K562 (cell line): ENCODE results near the gene SERTAD3. TPM values are rescaled to one million over a fixed set of nuclear protein-coding genes. Genes with fewer than 3 reads are reported as not detected.
A peak's percentile ranks its signal among the peaks of the same experiment; 100 is the strongest.

Experiments
- ATAC-seq: fragments of 200-7000 bp; cut with Tn5 transposase; 3 replicates; pipeline ENCODE4 v1.9.1; 2020; ENCODE audit warnings: moderate library complexity
- BruUV-seq: library from RNA; stranded (reverse); fragments of 400-500 nt; replicated peaks from 2 replicates; lab custom pipeline; 2021; lab: Mats Ljungman, UMichigan
- CTCF ChIA-PET: fragments of 300-600 bp; formaldehyde crosslinking; extraction: SDS; loops from one replicate; lab custom pipeline; 2021; ENCODE audit warnings: low intra/inter-chr PET ratio; lab: Yijun Ruan, JAX
- POLR2A ChIA-PET: fragments of 300-600, 350-650 bp; sonication (Branson Sonifier 250); formaldehyde crosslinking; extraction: SDS; loops from one replicate; lab custom pipeline; 2021; ENCODE audit warnings: antibody characterized with exemption, inconsistent platforms; lab: Yijun Ruan, JAX
- DNase-seq, 4 experiments: peaks; one replicate each; pipeline versions ENCODE4 v3.0.0 to v3.0.0-alpha.2; 2011 to 2018; ENCODE audit warnings: low spot score in 3 of 4, mixed read lengths in 3 of 4; ENCODE audit errors: extremely low read depth in 1 of 4
- FAIRE-seq: peaks from 2 replicates; lab custom pipeline; 2011; peaks lifted over from hg19 to GRCh38; lab: Jason Lieb, UNC
- H2AFZ ChIP-seq: 2 replicates; pipeline ENCODE4 v1.6.0; 2011; ENCODE audit warnings: low read depth, low read length, control low read depth, inconsistent platforms
- H3K27ac ChIP-seq: fragments of 200-600 bp; 3 replicates; pipeline ENCODE4 v1.8.0; 2011; ENCODE audit warnings: low read depth, mild to moderate bottlenecking, control low read depth, inconsistent platforms, low read length, moderate library complexity, mixed read lengths; ENCODE audit errors: extremely low read depth
- H3K27me3 ChIP-seq, 2 experiments: fragments of 300-600 bp in 1 of 2; 2 replicates in 1 of 2; 3 replicates in 1 of 2; pipeline versions ENCODE4 v1.6.0 to v1.8.0; 2011; ENCODE audit warnings: inconsistent platforms in 2 of 2, low read length in 2 of 2, mild to moderate bottlenecking in 1 of 2, mixed read lengths in 1 of 2, moderate library complexity in 1 of 2; ENCODE audit not compliant: control insufficient read depth in 2 of 2, insufficient read depth in 2 of 2
- H3K36me3 ChIP-seq: fragments of 300-600 bp; 3 replicates; pipeline ENCODE4 v1.8.0; 2011; ENCODE audit warnings: mild to moderate bottlenecking, low read length, inconsistent platforms; ENCODE audit not compliant: control insufficient read depth, insufficient read depth
- H3K4me1 ChIP-seq, 2 experiments: fragments of 200-600 bp in 1 of 2; replicated peaks in 1 of 2; 2 replicates in 1 of 2; 3 replicates in 1 of 2; pipeline versions ENCODE4 v1.5.1 to v1.8.0; 2011; ENCODE audit warnings: inconsistent platforms in 2 of 2, low read length in 2 of 2, mild to moderate bottlenecking in 1 of 2, mixed read lengths in 1 of 2, moderate library complexity in 1 of 2; ENCODE audit not compliant: control insufficient read depth in 2 of 2, insufficient read depth in 2 of 2
- H3K4me2 ChIP-seq: 2 replicates; pipeline ENCODE4 v1.6.1; 2011; ENCODE audit warnings: low read length, control low read depth, inconsistent platforms, mixed read lengths; ENCODE audit not compliant: insufficient read depth
- H3K4me3 ChIP-seq: fragments of 200-600 bp; sonication (generic), shearing (Covaris generic); 2 replicates; pipeline ENCODE4 v1.5.1; 2016; ENCODE audit warnings: control low read depth, inconsistent platforms
- H3K79me2 ChIP-seq: fragments of 200-600 bp; 3 replicates; pipeline ENCODE4 v1.8.0; 2011; ENCODE audit warnings: low read length, inconsistent platforms; ENCODE audit not compliant: control insufficient read depth, insufficient read depth
- H3K9ac ChIP-seq, 2 experiments: 2 replicates each; pipeline versions ENCODE4 v1.6.0 to v1.6.1; 2011; ENCODE audit warnings: low read depth in 2 of 2, low read length in 2 of 2, control low read depth in 1 of 2, inconsistent platforms in 1 of 2, mild to moderate bottlenecking in 1 of 2, mixed read lengths in 1 of 2; ENCODE audit not compliant: insufficient read depth in 1 of 2
- H3K9me1 ChIP-seq: one replicate; pipeline ENCODE4 v1.6.0; 2011; ENCODE audit warnings: inconsistent platforms, mild to moderate bottlenecking, low read length, moderate library complexity; ENCODE audit not compliant: control insufficient read depth, insufficient read depth
- H3K9me3 ChIP-seq: replicated peaks from 2 replicates; pipeline ENCODE4 v1.5.1; 2011; ENCODE audit warnings: low read depth, low read length, inconsistent platforms; ENCODE audit not compliant: control insufficient read depth, insufficient read depth
- H4K20me1 ChIP-seq: replicated peaks from 2 replicates; pipeline ENCODE4 v1.6.1; 2011; ENCODE audit warnings: low read length, inconsistent platforms, mixed read lengths; ENCODE audit not compliant: control insufficient read depth, insufficient read depth
- ADNP ChIP-seq: fragments of 200-800 bp; sonication (Bioruptor generic); IDR thresholded peaks from 2 replicates; pipeline ENCODE4 v1.6.1; 2016; ENCODE audit warnings: missing genetic modification characterization, missing compliant biosample characterization
- BCOR ChIP-seq: fragments of 450-650 bp; IDR thresholded peaks from 2 replicates; pipeline ENCODE4 v1.6.1; 2016
- FOXK2 ChIP-seq, 2 experiments: fragments of 450-650 bp; IDR thresholded peaks in 1 of 2; conservative IDR thresholded peaks in 1 of 2; 2 replicates each; pipeline ENCODE4 v1.6.1; 2016; ENCODE audit warnings: low read depth in 2 of 2, mild to moderate bottlenecking in 1 of 2
- HLTF ChIP-seq: fragments of 450-650 bp; IDR thresholded peaks from 2 replicates; pipeline ENCODE4 v1.6.1; 2016
- HMGN3 ChIP-seq: IDR thresholded peaks from 2 replicates; pipeline ENCODE4 v1.6.1; 2011; ENCODE audit warnings: borderline replicate concordance, low read depth, mild to moderate bottlenecking, mixed read lengths, low read length; ENCODE audit not compliant: insufficient read length; ENCODE audit errors: extremely low read depth
- ILK ChIP-seq: fragments of 450-650 bp; IDR thresholded peaks from 2 replicates; pipeline ENCODE4 v1.6.1; 2016; ENCODE audit warnings: missing genetic modification characterization, low read depth, mild to moderate bottlenecking, missing compliant biosample characterization, moderate library complexity, borderline replicate concordance
- MIER1 ChIP-seq: fragments of 450-650 bp; IDR thresholded peaks from 2 replicates; pipeline ENCODE4 v1.6.1; 2016; ENCODE audit warnings: antibody characterized with exemption, mild to moderate bottlenecking, low read depth
- MLLT1 ChIP-seq, 2 experiments: fragments of 450-650 bp; IDR thresholded peaks; 2 replicates each; pipeline ENCODE4 v1.6.1; 2016
- POU5F1 ChIP-seq: fragments of 150-350 bp; IDR thresholded peaks from 2 replicates; pipeline ENCODE4 v1.6.1; 2014; ENCODE audit warnings: borderline replicate concordance, low read length, low read depth, mild to moderate bottlenecking; ENCODE audit not compliant: partially characterized antibody
- TRIM24 ChIP-seq, 2 experiments: fragments of 450-650 bp; IDR thresholded peaks; 2 replicates each; pipeline ENCODE4 v1.6.1; 2016
- ZNF384 ChIP-seq: IDR thresholded peaks from 2 replicates; pipeline ENCODE4 v1.6.1; 2012; ENCODE audit warnings: low read depth, low read length, improper control_type of control experiment
- ZNF57 ChIP-seq: fragments of 450-650 bp; formaldehyde crosslinking; IDR thresholded peaks from 2 replicates; pipeline ENCODE4 v1.4.0; 2020; ENCODE audit warnings: mild to moderate bottlenecking, moderate library complexity
- ZNF589 ChIP-seq: fragments of 200-800 bp; sonication (Bioruptor generic); IDR thresholded peaks from 2 replicates; pipeline ENCODE4 v1.6.1; 2016; ENCODE audit warnings: low read depth, missing genetic modification characterization, missing compliant biosample characterization
- WGBS: fragments of 100-300 bp; shearing (Covaris generic); methylation state at CpG from one replicate; pipeline ENCODE4 v1.1.6; 2016; ENCODE audit warnings: low coverage, mixed read lengths; ENCODE audit not compliant: insufficient coverage; ENCODE audit errors: missing lambda C conversion rate; 5-methylcytosine and 5-hydroxymethylcytosine counted together
- in situ Hi-C: fragments of 300-500 bp; cut with MboI; formaldehyde crosslinking; loops from 4 replicates; pipeline ENCODE4 v1.15.0; 2018; ENCODE audit warnings: inconsistent platforms, mixed read lengths
- intact Hi-C: fragments of 100-400 bp; cut with micrococcal nuclease; formaldehyde crosslinking; loops from 2 replicates; pipeline ENCODE4 v1.14.2; 2022
- polyA plus RNA-seq, 8 experiments: library from polyadenylated mRNA; depleted of rRNA in 4 of 8; stranded (reverse) in 5 of 8; unstranded in 3 of 8; fragments of >200 nt; fragmentation: Nextera tagmentation in 2 of 8; fragmentation: Illumina TruSeq in 1 of 8; extraction: Ambion mirVana in 2 of 8; extraction: Trizol in 1 of 8; gene quantifications; 2 replicates each; pipeline versions ENCODE4 v1.2.1 to v1.2.3, GENCODE V29; 2011 to 2014; ENCODE audit warnings: inconsistent platforms in 1 of 8, missing spikeins in 1 of 8
- total RNA-seq, 7 experiments: library from RNA; depleted of rRNA in 6 of 7; stranded (reverse); fragments of >200 nt in 6 of 7; fragmentation: Illumina TruSeq in 2 of 7; extraction: Trizol in 2 of 7; gene quantifications; 2 replicates each; pipeline versions ENCODE4 v1.2.1 to v1.2.3, GENCODE V29; 2011 to 2021; ENCODE audit warnings: low replicate concordance in 1 of 7

Gene SERTAD3
- total and polyA plus RNA-seq, 9 of the 15 experiments (the other 6 are each of a cell fraction or from before 2014, with no cell fraction given): 5.4 to 28.9 (median 17.5) TPM

DNA sequence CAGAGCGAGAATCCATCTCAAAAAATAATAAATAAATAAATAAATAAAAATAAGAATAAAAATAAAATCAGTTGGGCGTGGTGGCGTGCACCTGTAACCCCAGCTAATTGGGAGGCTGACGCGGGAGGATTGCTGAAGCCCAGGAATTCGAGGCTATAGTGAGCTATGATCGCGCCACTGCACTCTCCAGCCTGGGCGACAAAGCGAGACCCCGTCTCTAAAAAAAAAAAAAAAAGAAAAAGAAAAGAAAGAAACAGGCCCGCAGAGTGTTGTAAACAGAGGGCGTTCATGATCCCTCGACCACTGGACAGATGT, 23.7 kb downstream of the SERTAD3 start:
- ATAC-seq: no peak
- in situ Hi-C loops (no loop called here), intact Hi-C loops (no loop called here)
- Histone ChIP-seq H3K9me1 (no peaks in the 10 kb centered on the region), H3K4me2 (peak overlapping the region; percentile 84), H3K9me3 (no peaks in the 10 kb centered on the region), H2AFZ (peak overlapping the region; percentile 84), H4K20me1 (no peaks in the 10 kb centered on the region), H3K4me3 (peak overlapping the region; percentile 71), H3K27ac (peak overlapping the region; percentile 85), H3K79me2 (peaks cover 37% of the 10 kb centered on the region), H3K9ac (peak overlapping the region; percentile 77 to 95; a peak in 3 of 4 replicates), H3K4me1 (peaks cover 30 to 52% of the 10 kb centered on the region in 2 experiments), H3K36me3 (peaks cover 13% of the 10 kb centered on the region; the same call in 2 of the 3 replicates), H3K27me3 (no peaks in the 10 kb centered on the region)
- POLR2A ChIA-PET: interaction anchor here (0.5 to 5.7 kb wide), 9 partner anchors 9 to 192 kb away, joined by 3 to 34 read pairs (median 5); partner anchors contain the start of gene BLVRB
- CTCF ChIA-PET: interaction anchor here (0.8 kb wide), 1 partner anchor 24 kb away, joined by 3 read pairs; the partner anchor contains the start of gene SERTAD3
- DNase-seq: no peak
- peak; percentile 47; the same call in 1 of the 2 replicates for TF ChIP-seq ADNP (tag)
- TF ChIP-seq MIER1: 0 out of 2 replicates have a peak, but pooled peaks have one; percentile 32
- peak; percentile 3; the same call in 1 of the 2 replicates for TF ChIP-seq ZNF384
- TF ChIP-seq MLLT1 (IDR thresholded peaks at IDR 0.05): 0 out of 4 replicates have a peak, but pooled peaks of 1 of the 2 experiments have one; percentile 8
- no peak for TF ChIP-seq ZNF57 (CRISPR knock-in tag)
- peak; percentile 69; the same call in 1 of the 2 replicates for TF ChIP-seq HLTF
- TF ChIP-seq BCOR: peak; percentile 67
- TF ChIP-seq HMGN3: no peak
- peak in 1 of 2 experiments; percentile 36; a peak in 1 of 4 replicates for TF ChIP-seq TRIM24 (IDR thresholded peaks at IDR 0.05)
- TF ChIP-seq POU5F1: no peak
- 0 out of 4 replicates have a peak, but pooled peaks of 1 of the 2 experiments have one; percentile 22 for TF ChIP-seq FOXK2 (conservative IDR thresholded peaks at IDR 0.05 in 1 of 2, IDR thresholded peaks at IDR 0.05 in 1 of 2; ENCODE audit: low read depth in 2 of 2)
- TF ChIP-seq ZNF589 (CRISPR knock-in tag): 0 out of 2 replicates have a peak, but pooled peaks have one; percentile 14
- TF ChIP-seq ILK: no peak
- WGBS: 56% methylated on average over 11 of the region's 14 CpGs
- BruUV-seq: no TSS peak
- no peak for FAIRE-seq
